ENCODE data around the gene DPH6. TPM values are rescaled to one million over a fixed set of nuclear protein-coding genes. Genes with fewer than 3 reads are reported as not detected.

Gene DPH6
- total RNA-seq, 4 donors from 2014 or later = 7.7 to 12.9 (median 8.5) TPM

DNA sequence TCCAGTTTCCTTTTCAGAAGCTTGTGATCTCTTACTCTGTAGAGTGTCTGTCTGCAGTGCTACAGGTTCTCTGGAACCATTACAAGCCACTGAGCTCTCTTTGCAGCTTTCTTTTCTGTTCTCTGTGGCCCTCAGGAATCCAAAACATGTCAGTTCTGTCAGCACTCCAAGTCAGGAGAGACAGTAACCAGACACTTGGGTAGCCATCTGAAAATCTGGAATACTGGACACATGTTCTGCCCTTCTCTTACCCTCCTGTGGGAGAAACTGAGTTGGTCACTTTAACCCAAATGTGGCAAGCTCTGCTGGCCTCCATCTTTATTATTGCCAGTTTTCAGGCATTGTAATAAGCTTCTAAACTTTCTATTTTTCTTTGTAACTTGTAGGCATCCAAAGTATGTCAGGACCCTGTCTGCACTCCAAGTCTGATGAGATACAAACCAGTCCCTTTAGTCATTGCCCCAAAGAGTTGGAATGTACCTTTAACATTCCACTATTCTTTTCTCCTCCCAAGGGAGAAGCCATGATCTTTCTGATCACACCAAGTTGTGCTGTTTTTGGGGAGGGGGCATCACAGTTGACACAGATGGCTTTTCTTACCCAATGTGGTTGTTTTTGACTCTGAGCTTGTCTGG, 183.7 kb downstream of the DPH6 start:
- no peak for DNase-seq (ENCODE audit: extremely low spot score)
- no peaks in the 10 kb centered on the region for H3K27me3 ChIP-seq
- H3K36me3 ChIP-seq = no peaks in the 10 kb centered on the region
- peaks cover 0 to 27% (median 12%) of the 10 kb centered on the region in 4 donors for H3K9me3 ChIP-seq
- no peak overlapping the region for H3K4me3 ChIP-seq
- TF ChIP-seq POLR2A (IDR thresholded peaks at IDR 0.05; ENCODE audit: low read depth) = no peak
- TF ChIP-seq EP300 (IDR thresholded peaks at IDR 0.05) = no peak
- TF ChIP-seq POLR2AphosphoS5 (IDR thresholded peaks at IDR 0.05) = peak in 1 of 2 donors; percentile 54
- TF ChIP-seq CTCF (IDR thresholded peaks at IDR 0.05) = no peak
- intact Hi-C loops (cut with DNase I) = no loop called here
- no peaks in the 10 kb centered on the region for H3K4me1 ChIP-seq
- no peak overlapping the region for H3K27ac ChIP-seq (replicated peaks in 1 of 4)

GRCh38 chr15:35358824-35359223, 187.1 kb downstream of the DPH6 start:
- 95% methylated on average over 5 of the region's 5 CpGs for WGBS
- intact Hi-C loops (cut with DNase I) = no loop called here
- H3K4me3 ChIP-seq = no peak overlapping the region
- peaks cover 0 to 48% (median 19%) of the 10 kb centered on the region in 4 donors for H3K9me3 ChIP-seq
- TF ChIP-seq POLR2AphosphoS5 (IDR thresholded peaks at IDR 0.05) (no peak), CTCF (IDR thresholded peaks at IDR 0.05) (no peak), EP300 (IDR thresholded peaks at IDR 0.05) (no peak), POLR2A (IDR thresholded peaks at IDR 0.05; ENCODE audit: low read depth) (no peak)
- no peak overlapping the region for H3K27ac ChIP-seq (replicated peaks in 1 of 4)
- no peak for DNase-seq (ENCODE audit: extremely low spot score)
- H3K4me1 ChIP-seq = no peaks in the 10 kb centered on the region
- no peaks in the 10 kb centered on the region for H3K27me3 ChIP-seq
- H3K36me3 ChIP-seq = no peaks in the 10 kb centered on the region

DNA sequence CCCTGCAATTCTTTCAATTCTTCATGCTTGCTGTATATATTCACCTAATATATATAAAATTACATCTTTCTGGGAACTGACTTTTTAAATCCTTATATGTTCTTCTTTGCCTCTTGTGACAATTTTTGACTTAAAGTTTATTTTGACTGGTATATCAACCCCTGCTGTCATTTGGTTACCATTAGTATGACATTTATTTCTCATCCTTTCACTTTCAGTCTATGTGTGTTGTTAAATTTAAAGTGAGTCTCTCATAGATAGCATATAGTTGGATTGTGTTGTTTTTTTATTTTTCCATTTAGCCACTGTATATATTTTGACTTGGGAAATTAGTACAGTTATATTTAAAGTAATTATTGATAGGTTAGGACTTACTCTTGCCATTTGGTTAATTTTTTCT, 194.9 kb downstream of the DPH6 start:
- no peaks in the 10 kb centered on the region for H3K36me3 ChIP-seq
- peaks cover 0 to 19% (median 7%) of the 10 kb centered on the region in 4 donors for H3K9me3 ChIP-seq
- intact Hi-C loops (cut with DNase I) = no loop called here
- TF ChIP-seq CTCF (IDR thresholded peaks at IDR 0.05) (no peak), POLR2A (IDR thresholded peaks at IDR 0.05; ENCODE audit: low read depth) (no peak), EP300 (IDR thresholded peaks at IDR 0.05) (no peak), POLR2AphosphoS5 (IDR thresholded peaks at IDR 0.05) (no peak)
- H3K27me3 ChIP-seq = no peaks in the 10 kb centered on the region
- no peak overlapping the region for H3K4me3 ChIP-seq
- H3K4me1 ChIP-seq = no peaks in the 10 kb centered on the region
- DNase-seq (ENCODE audit: extremely low spot score) = no peak
- no peak overlapping the region for H3K27ac ChIP-seq (replicated peaks in 1 of 4)

- H3K4me1 ChIP-seq = no peaks in the 10 kb centered on the region
- peaks cover 0 to 13% (median 5%) of the 10 kb centered on the region in 4 donors for H3K9me3 ChIP-seq
- H3K27me3 ChIP-seq = no peaks in the 10 kb centered on the region
- intact Hi-C loops (cut with DNase I) = no loop called here
- no peak overlapping the region for H3K4me3 ChIP-seq
- no peak for DNase-seq (ENCODE audit: extremely low spot score)
- H3K27ac ChIP-seq (replicated peaks in 1 of 4) = no peak overlapping the region
- 98% methylated on average over 3 of the region's 3 CpGs for WGBS
- TF ChIP-seq POLR2AphosphoS5 (IDR thresholded peaks at IDR 0.05) (no peak), EP300 (IDR thresholded peaks at IDR 0.05) (no peak), POLR2A (IDR thresholded peaks at IDR 0.05; ENCODE audit: low read depth) (no peak), CTCF (IDR thresholded peaks at IDR 0.05) (no peak)
- no peaks in the 10 kb centered on the region for H3K36me3 ChIP-seq
Observed at GRCh38 chr15:35349916-35350315, 196.0 kb downstream of the DPH6 start.

DNA sequence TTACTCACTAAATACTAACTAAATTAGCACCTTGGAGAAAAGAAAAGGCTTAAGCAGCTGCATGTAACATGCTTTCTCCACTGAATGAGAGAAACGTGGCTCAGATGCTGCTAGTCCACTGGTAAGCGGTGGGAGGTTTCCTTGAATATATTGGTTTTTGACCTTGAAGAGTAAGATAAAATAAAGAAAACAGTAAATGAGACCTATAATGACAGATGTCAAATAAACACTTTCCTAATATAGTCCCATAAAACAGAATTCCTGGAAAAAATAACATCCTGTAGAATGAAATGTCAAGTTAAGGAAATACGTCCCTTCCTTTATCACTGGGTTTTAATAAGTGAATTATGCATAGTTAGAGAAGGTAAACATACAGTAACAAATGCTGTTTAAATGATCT, 215.0 kb downstream of the DPH6 start:
- no peaks in the 10 kb centered on the region for H3K27me3 ChIP-seq
- H3K4me3 ChIP-seq = no peak overlapping the region
- intact Hi-C loops (cut with DNase I) = no loop called here
- no peak for DNase-seq (ENCODE audit: extremely low spot score)
- H3K4me1 ChIP-seq = no peaks in the 10 kb centered on the region
- no peak for TF ChIP-seq CTCF (IDR thresholded peaks at IDR 0.05)
- no peak for TF ChIP-seq EP300 (IDR thresholded peaks at IDR 0.05)
- TF ChIP-seq POLR2AphosphoS5 (IDR thresholded peaks at IDR 0.05) = no peak
- TF ChIP-seq POLR2A (IDR thresholded peaks at IDR 0.05; ENCODE audit: low read depth) = no peak
- no peaks in the 10 kb centered on the region for H3K36me3 ChIP-seq
- no peak overlapping the region for H3K27ac ChIP-seq (replicated peaks in 1 of 4)
- no peaks in the 10 kb centered on the region for H3K9me3 ChIP-seq
- 86% methylated on average over 3 of the region's 3 CpGs for WGBS

All from esophagus muscularis mucosa (tissue), 4 donors.